Measurements from ENCODE around the gene DPP4.
A peak's percentile ranks its signal among the peaks of the same experiment; 100 is the strongest.

The DPP4 gene

DNA sequence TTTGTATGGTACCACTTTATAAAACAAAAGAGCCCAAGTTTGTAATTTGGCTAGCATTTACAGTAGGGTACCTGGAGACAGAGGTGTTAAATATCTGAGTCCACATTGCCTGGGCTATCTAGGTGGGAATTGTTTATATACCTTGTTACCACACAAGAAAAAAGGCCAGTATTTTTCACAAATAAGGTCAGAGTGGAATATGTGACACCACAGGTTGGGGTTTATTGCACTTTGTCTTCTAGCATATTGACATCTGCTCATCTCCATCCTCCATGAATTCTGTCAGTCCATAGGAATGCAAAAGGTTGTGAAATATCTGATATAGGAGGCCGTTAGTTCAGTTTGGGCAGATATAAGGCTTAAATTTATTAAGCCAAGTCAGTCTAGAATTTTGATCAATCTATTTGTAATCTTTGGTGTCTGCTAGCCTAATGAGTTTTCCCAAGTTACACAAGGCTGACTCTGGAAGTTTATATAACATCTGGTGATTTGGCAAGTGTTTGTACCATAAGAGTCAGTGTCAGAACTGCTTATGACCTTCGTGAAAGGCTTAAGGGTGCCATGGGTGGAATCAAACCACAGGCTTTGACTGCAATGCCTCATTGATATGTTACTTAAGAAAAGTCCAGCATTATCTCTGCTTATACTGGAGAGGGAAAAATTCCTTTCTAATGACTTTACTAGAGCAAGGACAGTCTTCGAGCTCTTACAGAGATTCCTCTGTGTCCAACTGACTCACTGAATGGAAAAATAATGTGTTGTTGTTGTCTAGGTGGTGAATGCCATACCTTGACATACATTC lies 11.3 kb upstream of the DPP4 start:
- DNase-seq (ENCODE audit: low spot score): no peak

DNA sequence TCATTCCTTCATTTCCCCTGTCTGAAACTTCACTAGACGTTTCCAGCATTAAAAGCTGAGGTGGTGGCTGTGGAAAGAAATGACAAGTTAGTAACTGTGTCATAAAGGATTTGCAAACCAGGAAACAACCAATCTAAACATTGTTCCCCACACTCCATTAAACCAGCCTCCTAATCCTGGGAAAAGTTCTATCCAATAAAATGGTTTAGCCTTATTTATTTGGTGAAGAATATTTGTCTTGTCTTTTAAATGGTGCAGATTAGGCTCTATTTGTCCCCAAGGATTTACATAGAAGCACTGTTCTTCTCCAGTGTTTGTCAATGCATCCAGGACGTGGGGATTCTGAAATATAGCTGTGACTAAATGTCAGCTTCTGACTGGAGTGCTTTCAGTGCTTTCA lies 10.5 kb upstream of the DPP4 start:
- DNase-seq (ENCODE audit: low spot score): no peak

DNA sequence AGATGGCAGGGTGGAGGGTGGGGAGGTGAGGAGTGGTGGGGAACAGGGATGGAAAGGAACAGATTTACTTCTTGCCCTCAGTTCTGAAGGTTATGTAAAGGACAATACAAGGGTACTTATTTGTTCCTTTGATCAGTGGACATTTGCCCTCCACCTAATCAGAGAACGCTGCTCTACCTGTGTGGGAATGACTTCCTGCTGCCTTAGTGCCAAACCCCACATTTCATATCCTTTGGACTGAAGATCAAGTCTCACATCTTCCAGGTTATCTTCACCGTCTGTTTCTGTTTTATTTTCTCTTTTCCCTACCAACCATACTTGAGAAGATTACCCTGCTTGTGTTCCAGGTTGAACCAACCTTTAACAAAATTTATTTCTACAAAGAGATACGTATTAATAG lies 8.7 kb upstream of the DPP4 start:
- no peak for DNase-seq (ENCODE audit: low spot score)

DNA sequence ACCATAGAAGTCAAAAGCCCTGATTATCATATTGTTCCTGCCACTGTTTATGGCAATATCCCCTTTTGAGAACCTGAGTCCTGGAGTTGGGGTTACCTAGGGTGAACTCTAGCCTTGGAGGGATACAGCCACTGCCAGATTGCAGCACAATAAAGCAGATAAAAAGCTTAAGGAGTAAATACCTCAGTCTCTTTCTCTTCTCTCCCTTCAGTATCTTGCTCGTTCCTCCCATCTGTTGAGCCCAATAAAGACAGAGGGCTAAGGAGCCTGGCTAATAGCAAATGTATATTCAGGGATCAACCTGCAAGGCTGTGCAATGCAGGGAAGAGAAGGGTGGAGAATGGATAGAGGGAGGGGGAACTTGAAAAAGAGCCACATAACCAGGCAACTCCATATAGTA lies 8.0 kb upstream of the DPP4 start:
- DNase-seq (ENCODE audit: low spot score): no peak

DNA sequence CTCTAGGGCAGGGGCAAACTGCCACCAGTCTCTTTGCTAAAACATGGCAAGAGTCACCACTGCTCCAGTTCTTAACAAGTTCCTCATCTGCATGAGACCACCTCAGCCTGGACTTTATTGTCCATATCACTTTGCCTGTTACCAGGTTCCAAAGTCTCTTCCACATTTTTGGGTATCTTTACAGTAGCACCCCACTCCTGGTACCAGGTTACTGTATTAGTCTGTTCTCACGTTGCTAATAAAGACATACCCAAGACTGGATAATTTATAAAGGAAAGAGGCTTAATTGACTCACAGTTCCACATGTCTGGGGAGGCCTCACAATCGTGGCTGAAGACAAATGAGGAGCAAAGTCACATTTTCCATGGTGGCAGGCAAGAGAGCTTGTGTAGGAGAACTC lies 5.5 kb upstream of the DPP4 start:
- no peak for DNase-seq (ENCODE audit: low spot score)

DNA sequence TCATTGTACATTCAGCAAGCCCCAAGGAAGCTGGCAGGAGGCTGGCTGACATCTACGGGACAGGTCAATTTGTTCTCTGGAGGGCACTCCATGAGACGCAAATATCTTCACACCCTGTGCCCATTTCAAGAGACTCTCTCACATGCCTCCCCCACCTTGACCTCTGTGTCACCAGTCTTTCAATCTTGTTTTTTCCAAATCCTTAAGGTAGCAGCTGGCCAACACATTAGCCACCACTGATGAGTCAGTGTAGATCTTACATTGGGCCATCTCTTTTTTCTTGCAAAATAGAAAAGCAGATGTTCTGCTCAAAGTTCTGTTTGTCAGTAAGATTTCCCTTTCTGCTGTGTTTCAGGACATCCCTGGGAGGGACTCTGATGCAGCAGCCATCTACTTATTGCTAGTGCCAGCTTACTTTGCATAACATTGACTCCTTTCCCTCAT lies 1.7 kb upstream of the DPP4 start:
- no peak for DNase-seq (ENCODE audit: low spot score)

DNA sequence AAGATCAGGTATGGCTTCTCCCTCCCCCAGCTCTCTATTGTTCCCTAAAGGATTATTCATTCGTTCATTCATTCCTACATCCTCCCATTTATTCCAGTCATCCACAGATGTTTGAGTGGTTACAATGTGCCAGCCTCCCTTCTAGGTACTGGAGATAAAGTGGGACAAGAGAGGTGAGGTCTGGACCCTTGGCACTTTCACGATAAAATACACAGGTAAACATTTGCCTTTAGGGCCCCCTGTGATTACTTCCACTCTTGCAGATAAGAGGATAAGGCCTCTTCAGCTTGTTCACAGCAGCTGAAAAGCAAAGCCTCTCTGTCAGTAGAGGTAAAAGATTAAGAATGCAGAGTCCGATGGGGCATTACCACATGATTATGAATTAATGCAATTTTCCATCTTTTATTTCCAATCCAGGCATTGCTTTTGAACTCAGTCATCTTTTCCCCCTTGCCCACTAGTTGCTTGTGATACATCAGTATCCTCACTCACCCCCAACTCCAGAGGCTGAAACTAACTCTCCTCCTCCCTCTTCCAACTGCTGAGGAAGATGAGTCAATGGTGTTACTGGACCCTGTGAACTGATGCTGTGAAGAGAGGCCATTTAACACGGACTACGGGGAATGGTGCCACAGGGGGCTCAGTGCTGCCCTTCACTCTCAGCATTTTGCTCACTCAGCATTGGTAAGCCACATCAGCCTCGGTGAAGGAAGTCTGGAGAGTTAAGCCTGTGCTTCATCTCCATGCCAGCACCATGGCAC lies 1.1 kb upstream of the DPP4 start:
- DNase-seq (ENCODE audit: low spot score): peak; percentile 36

DNA sequence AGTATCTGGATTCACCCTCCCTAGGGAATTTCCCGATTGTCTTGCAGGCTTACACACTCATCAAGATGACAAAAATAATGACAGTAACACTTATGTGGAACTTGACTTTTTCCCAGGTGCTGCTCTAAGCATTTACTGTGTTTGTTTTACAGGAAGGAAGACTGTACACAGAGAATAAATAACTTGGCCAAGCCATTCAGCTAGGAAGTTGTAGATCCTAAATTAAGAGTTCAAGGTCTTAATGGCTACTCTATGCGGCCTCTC lies 549 bp upstream of the DPP4 start:
- no peak for DNase-seq (ENCODE audit: low spot score)

DNA sequence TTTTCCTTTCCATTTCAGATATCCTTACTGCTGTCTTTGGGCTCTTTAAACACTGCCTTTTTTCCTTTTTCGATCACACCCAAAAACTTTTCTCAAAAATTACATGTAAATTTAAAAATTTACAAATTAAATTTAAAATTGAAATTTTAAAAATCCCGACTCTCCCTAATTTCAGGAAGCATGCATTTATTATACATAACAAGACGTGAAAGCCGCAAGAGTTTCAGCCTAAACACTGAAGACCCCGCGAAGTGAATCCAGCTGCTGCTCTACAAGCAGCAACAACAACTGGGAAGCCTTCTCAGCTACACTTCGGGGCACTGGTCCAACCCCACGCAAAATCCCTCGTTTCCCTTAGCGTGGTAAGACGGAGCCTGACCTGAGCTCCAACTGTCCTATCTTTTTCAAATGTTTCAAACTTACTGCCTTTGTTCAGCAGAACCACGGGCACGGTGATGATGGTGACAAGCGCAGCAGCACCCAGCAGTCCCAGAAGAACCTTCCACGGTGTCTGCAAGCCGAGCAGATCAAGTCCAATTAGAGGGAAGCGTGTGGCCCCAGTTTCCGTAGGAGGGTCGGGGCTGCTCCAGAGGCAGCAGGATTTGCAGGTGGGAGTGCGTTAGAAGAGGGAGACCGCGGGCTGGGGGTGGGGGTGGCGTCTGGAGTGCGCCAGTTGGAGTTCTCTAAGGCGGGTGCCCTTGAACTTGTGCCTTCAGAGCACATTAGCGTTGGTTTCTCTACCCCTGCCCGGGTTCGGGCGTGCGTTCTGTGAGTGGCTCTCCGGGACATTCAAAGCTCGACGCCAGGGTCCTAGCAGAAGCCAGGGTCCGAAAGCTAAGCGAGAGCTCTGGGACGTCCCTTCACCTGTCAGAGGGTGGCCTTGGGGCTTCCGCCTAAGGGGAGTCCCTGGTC lies 783 bp downstream of the DPP4 start:
- peak; percentile 23 for DNase-seq (ENCODE audit: low spot score)

DNA sequence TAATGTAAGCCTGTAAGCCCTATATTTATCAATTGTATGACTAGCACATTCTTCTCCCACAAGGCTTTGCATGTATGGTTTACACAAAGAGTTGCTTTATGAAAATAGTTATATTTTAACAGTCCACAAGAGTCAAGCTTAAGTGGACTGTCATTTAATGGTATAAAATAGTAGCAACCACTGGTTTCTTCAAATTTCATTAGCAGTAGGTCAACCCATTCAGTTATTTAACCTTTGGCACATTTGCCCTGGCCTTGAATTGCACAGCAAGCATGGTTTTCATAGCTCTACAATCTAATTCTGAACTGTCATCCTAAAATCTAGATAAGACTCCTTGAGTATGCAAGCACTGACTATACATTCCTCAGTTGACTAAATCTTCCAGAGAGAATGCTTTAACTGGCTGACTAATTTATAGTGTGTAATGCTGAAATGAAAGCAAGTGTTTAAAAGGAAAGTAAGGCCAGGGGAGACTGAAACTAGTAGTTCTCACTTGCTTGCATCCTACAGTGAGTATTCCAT lies 1.8 kb downstream of the DPP4 start:
- DNase-seq (ENCODE audit: low spot score): no peak

DNA sequence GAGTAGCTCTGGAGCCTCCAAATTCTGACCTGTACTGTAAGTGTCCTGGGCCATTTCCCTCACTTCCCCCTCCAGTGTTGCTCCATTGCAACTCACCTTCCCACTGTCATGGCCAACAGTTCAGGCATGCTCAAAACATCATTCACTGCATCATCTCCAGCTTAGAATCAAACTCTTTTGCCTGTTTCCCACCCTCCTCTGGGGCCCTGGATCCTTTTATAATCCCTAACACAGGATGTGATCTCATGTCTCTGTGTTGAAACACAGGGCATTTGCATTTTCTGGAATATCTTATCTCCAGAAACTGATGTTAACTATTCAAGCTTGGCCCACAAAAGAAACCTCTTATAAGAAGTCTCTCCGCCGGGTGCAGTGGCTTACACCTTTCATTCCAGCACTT lies 3.0 kb downstream of the DPP4 start:
- DNase-seq (ENCODE audit: low spot score): peak; percentile 28

DNA sequence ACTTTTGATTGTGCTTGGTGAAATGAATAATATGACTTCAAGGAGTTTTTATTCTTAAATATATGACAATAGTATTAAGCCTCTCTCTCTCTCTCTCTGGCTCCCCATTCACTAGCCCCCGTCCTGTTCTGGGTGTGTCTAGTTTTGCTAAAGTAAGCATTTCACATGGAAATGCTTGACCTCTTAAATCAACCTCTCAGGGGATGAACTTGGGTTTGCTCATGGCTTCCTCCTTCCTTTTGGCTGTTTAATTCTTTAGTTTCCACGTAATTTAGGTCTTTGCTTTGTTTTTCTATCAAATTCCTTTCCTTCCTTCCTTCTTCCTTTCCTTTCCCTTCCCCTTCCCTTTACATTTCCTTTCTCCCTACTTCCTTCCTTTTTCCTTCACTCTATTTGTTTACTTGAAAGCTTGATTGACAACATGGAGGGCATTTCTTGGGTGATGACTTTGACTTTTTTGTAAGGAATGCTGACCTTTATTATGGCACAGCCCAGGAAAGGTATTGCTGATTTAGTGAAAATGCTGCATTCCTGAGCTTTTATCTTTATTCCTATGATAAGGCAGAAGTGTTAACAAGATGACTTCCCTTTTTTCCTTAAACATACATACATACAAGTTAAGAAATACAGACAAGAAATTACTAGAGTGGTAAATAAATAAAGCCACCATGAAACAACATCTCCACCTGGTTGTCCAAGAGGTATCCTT lies 3.6 kb downstream of the DPP4 start:
- DNase-seq (ENCODE audit: low spot score): no peak

DNA sequence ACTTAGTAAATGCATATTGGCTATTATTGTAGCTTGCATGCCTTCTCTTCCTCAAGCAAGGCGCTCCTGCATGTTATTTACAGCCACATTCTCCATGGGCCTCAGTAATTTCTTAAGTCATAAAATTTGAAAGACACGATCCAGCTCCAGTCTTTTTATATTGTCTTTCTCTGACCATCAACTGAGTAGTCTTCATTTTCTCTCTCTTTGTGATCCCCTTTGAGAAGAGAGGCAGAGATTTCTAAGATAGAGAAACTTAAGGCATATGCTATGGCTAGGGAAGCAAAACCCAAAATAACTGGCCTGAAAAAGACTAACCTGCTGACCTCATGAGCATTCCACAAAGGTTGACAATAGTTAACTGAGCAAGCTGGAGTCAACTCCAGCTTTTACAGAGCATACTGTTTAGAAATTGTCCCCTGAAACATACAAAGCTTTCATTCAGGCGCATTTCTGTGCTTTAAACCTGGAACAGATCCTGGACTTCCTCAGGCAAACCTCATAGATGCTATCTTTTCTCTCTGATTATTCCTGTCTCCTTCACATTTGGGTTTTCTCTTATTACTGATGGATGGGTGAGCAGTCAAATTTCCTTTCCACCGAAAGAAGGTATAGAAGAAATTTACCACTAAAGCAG lies 4.6 kb downstream of the DPP4 start:
- DNase-seq (ENCODE audit: low spot score): no peak

DNA sequence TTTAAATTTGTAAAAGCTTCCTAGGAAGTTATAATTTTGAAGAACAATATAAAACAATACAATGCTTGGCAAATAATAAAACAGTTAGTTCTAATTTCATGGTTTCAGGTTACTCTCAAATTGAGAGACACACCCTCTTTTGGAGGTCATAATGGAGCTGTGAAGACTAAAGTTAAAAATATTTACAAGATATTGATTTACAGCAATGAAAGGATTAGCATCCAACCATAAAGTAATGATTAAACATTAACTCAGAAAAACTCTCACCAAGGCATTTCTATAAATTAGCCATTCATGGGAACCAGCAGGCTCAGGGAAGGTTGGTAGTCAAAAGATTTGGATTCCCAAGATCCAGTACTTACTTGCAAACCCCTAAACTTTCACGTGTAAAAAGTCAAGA lies 6.4 kb downstream of the DPP4 start:
- DNase-seq (ENCODE audit: low spot score): no peak

DNA sequence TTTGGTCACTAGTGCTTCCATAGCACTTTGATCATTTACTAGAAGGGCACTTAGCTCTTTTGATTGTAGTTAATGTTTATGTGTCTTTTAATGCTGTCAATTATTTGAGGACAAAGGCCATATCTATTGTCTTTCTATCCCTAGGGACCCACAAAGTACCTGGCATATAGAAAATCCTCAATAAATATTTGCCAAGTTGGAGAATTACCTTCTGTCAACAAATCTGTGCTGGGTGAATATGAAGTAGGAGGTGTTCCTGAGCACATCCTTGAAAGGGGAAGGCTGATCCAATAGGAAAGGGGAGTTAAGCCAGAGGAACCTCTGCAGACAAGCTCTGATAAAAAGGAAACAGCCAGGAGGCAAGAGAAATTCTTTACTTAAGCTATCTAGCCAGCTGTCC lies 8.2 kb downstream of the DPP4 start:
- no peak for DNase-seq (ENCODE audit: low spot score)

DNA sequence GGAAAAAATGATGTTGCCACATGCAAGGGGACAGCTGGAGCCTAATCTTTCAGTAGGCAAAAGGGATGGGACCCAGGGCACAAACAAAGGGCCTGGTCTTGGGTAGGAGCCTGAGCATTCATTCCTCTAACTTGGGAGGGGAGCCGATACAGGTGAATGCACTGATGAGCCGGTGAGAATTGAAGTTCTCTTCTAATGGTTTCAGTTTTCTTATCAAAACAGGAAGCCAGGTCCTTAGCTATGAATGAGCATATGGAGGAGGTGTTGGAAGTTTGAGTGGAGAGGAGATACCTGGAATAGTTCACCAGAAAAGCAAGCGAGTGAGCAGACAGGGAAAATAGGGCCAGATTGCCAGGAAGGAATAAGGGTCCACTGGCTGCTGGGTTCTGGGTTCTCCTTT lies 10.1 kb downstream of the DPP4 start:
- DNase-seq (ENCODE audit: low spot score): no peak

DNA sequence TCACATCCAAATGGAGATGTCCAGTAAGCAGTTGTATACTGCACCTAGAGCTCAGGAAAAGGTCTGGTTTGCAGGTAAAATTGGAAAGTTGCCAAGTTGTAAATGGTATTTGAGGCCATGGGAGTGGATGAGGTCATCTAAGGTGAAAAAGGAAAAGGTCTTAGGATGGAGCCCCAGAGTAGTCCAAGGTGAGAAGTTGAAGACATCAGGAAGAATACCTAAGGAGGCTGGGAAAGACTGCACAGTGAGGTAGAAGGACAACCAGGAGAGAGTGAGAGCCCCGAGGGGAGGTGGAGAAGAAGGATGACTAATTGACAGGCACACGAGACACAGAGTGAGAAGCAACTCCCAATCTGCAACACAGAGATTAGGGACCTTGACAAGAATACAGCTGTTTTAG lies 10.7 kb downstream of the DPP4 start:
- DNase-seq (ENCODE audit: low spot score): no peak

DNA sequence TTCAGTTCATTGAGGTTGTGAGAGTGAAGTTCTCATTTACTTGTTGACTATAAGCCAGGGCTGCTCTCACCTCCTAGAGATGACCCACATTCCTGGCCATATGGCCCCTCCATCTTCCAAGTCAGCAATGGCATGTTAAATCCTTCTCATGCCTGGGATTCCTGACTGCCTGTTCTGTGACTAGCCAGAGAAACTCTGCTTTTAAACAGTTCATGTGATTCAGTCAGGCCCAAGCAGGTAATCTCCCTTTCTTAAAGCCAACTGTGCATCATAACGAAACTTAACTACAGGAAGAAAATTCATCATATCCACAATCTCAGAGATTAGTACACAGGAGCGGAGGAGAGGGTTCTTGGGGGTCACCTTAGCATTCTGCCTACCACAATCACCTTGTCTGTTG lies 11.5 kb downstream of the DPP4 start:
- no peak for DNase-seq (ENCODE audit: low spot score)

DNA sequence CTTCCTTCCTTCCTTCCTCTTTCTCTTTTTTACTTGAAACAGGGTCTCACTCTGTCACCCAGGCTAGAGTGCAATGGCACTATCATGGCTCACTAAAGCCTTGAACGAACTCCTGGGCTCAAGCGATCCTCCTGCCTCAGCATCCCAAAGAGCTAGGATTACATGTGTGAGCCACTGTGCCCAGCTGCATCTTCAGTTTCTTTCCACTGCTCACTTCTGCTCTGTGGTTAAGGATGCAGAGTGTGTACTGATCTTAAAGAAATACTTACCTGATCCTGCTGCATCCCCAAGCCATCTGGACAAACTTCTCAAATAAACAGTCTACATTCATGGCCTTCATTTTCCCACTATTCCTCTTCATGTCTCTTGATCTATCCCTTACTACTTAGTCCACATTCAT lies 13.0 kb downstream of the DPP4 start:
- no peak for DNase-seq (ENCODE audit: low spot score)

DNA sequence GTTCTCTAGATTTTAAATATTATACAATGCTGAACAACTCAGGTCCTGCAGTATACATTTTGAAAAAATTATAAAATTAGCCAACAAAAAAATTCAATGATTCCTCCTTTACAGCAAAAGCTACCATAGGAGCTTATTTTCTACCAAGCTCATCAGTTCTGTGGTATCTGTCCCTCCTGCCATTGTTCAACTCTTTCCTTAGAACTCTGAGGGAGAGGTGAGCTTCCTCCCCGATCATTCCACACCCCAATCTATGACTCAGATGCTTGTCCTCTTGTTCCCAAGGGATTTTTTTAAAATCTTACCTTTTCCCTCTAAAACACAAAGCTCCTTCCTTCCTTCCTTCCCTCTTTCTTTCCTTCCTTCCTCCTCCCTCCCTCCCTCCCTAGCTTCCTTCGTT lies 13.5 kb downstream of the DPP4 start:
- no peak for DNase-seq (ENCODE audit: low spot score)

DNA sequence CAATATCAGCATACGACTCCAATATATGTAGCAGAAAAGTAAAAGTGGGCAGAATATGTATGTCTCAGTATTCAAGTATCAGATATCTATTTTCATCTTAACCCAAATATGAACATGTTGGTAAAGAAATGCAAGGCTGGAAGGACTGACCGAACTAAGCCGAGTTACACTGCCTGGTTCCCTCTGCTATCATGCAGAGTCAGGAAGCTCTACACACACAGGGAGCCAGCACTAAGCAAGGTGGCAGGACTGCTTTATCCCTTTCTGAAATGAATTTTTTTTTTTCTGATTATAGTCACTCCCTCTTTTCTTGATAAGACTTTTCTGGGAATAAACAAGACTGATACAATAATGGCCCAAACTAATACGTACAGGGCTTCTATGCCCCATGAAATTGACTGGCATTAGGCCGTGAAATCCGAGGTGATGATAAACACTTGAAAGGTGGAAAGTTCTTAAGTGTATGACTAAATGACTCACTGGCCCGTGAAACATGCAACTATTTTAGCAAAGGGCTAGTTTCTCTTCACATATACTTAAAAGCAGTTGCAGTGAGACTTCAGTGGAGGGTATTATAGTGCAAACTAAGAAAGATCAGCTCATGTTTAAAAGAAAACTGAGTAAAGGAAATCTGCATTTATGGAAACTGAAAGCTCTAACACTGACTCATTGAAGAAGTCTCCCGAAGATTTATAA lies 14.9 kb downstream of the DPP4 start:
- no peak for DNase-seq (ENCODE audit: low spot score)
